ENCODE measurements around the gene ACOT6.
"Not testable (repeated sequence)": the region's sequence is repeated elsewhere in the genome, so short reads cannot be mapped to it uniquely, and the experiment has no call there.

ACOT6 gene

GRCh38 chr14:73589116-73589515 lies 23.2 kb upstream of the ACOT6 start:
- ChIA-PET POLR2A (interaction anchor here (0.6 to 1.8 kb wide), 2 partner anchors 19 to 410 kb away, joined by 4 to 11 read pairs; partner anchors contain the start of gene ACOT2), CTCF (interaction anchor here (0.6 to 1.3 kb wide), 3 partner anchors 10 to 350 kb away, joined by 3 to 5 read pairs (median 4); no protein-coding TSS in a partner anchor)
- TF ChIP-seq TARDBP (IDR thresholded peaks at IDR 0.05) (no peak), NFRKB (IDR thresholded peaks at IDR 0.05) (no peak), ZNF384 (IDR thresholded peaks at IDR 0.05) (no peak), L3MBTL2 (conservative IDR thresholded peaks at IDR 0.05) (no peak), BHLHE40 (IDR thresholded peaks at IDR 0.05; ENCODE audit: borderline replicate concordance) (no peak)

DNA sequence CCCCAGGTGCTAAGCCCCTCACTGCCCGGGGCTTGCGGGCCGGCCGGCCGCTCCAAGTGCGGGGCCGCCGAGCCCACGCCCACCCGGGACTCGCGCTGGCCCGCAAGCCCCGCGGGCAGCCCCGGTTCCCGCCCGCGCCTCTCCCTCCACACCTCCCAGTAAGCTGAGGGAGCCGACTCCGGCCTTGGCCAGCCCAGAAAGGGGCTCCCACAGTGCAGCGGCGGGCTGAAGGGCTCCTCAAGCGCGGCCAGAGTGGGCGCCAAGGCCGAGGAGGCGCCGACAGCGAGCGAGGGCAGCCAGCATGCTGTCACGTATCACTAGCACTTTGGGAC lies 21.7 kb upstream of the ACOT6 start:
- POLR2A ChIA-PET; DNase-seq (ENCODE audit: extremely low spot score): not testable (repeated sequence)
- CTCF ChIA-PET: interaction anchor here (1.3 kb wide), 1 partner anchor 9 kb away, joined by 4 read pairs; no protein-coding TSS in a partner anchor

More at GRCh38 chr14:73589116-73589515, 23.2 kb upstream of the ACOT6 start:
- no peak for DNase-seq (ENCODE audit: extremely low spot score)

GRCh38 chr14:73591690-73592449 lies 20.4 kb upstream of the ACOT6 start, which contains the start of gene ACOT4:
ACOT4 (plus strand) TSS chr14:73591873; CDS start chr14:73591960, 87 bp downstream.
- ChIA-PET POLR2A (no interaction called here), CTCF (no interaction called here)
- DNase-seq (ENCODE audit: extremely low spot score): no peak
- no peak for TF ChIP-seq TARDBP (IDR thresholded peaks at IDR 0.05)
- TF ChIP-seq SUZ12 (IDR thresholded peaks at IDR 0.05): no peak
- TF ChIP-seq ZNF384 (IDR thresholded peaks at IDR 0.05): no peak
- no peak for TF ChIP-seq PKNOX1 (IDR thresholded peaks at IDR 0.05)
- no peak for TF ChIP-seq SP1 (IDR thresholded peaks at IDR 0.05)
- no peak for TF ChIP-seq BHLHE40 (IDR thresholded peaks at IDR 0.05; ENCODE audit: borderline replicate concordance)
- no peak for TF ChIP-seq HDGF (IDR thresholded peaks at IDR 0.05; ENCODE audit: borderline replicate concordance)
- no peak for TF ChIP-seq ELF4 (IDR thresholded peaks at IDR 0.05)
- no peak for TF ChIP-seq FOXK2 (IDR thresholded peaks at IDR 0.05)
- TF ChIP-seq L3MBTL2 (conservative IDR thresholded peaks at IDR 0.05): no peak
- no peak for TF ChIP-seq NFRKB (IDR thresholded peaks at IDR 0.05)
- no peak for TF ChIP-seq CTBP1 (IDR thresholded peaks at IDR 0.05; ENCODE audit: borderline replicate concordance)
- no peak for TF ChIP-seq FOXM1 (IDR thresholded peaks at IDR 0.05; ENCODE audit: borderline replicate concordance)
- TF ChIP-seq ARNT (IDR thresholded peaks at IDR 0.05): no peak
- no peak for TF ChIP-seq FOXA1 (IDR thresholded peaks at IDR 0.05)

GRCh38 chr14:73594491-73594890 lies 17.8 kb upstream of the ACOT6 start:
- DNase-seq (ENCODE audit: extremely low spot score): no peak
- ChIA-PET POLR2A (no interaction called here), CTCF (no interaction called here)
- no peak for TF ChIP-seq PKNOX1 (IDR thresholded peaks at IDR 0.05)
- no peak for TF ChIP-seq FOXM1 (IDR thresholded peaks at IDR 0.05; ENCODE audit: borderline replicate concordance)
- no peak for TF ChIP-seq LEF1 (IDR thresholded peaks at IDR 0.05; ENCODE audit: borderline replicate concordance)
- TF ChIP-seq FOXA1 (IDR thresholded peaks at IDR 0.05): no peak
- TF ChIP-seq BHLHE40 (IDR thresholded peaks at IDR 0.05; ENCODE audit: borderline replicate concordance): no peak
- TF ChIP-seq ZNF384 (IDR thresholded peaks at IDR 0.05): no peak
- TF ChIP-seq CTBP1 (IDR thresholded peaks at IDR 0.05; ENCODE audit: borderline replicate concordance): no peak
- TF ChIP-seq SUZ12 (IDR thresholded peaks at IDR 0.05): no peak
- TF ChIP-seq FOXK2 (IDR thresholded peaks at IDR 0.05): no peak
- no peak for TF ChIP-seq ELF4 (IDR thresholded peaks at IDR 0.05)
- TF ChIP-seq SP1 (IDR thresholded peaks at IDR 0.05): no peak
- TF ChIP-seq HDGF (IDR thresholded peaks at IDR 0.05; ENCODE audit: borderline replicate concordance): no peak
- no peak for TF ChIP-seq L3MBTL2 (conservative IDR thresholded peaks at IDR 0.05)
- no peak for TF ChIP-seq ARNT (IDR thresholded peaks at IDR 0.05)

DNA sequence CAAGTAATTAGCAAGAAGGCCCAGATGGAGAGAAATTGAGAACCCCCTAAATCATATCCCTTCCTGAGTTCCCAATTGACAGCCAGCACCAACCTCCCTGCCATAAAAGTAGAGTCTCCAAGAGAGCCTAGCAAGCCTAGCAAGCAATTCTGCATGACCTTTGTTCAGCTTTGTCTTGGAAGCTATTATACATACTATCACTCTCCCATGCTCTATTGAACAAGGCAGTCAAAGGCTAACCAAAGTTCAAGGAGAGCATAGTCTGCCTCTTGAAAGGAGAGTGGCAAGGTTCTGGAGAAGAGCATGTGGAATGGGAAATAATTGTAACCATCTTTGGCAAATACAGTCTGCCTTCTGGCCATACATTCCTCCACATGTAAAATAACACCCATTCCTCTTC lies 12.8 kb upstream of the ACOT6 start:
- ChIA-PET CTCF (interaction anchor here (1.6 kb wide), 1 partner anchor 10 kb away, joined by 4 read pairs; no protein-coding TSS in a partner anchor), POLR2A (interaction anchor here (1.5 to 2.1 kb wide), 2 partner anchors 13 to 30 kb away, joined by 6 to 8 read pairs; partner anchors contain the start of genes ACOT2 and ACOT6)

DNA sequence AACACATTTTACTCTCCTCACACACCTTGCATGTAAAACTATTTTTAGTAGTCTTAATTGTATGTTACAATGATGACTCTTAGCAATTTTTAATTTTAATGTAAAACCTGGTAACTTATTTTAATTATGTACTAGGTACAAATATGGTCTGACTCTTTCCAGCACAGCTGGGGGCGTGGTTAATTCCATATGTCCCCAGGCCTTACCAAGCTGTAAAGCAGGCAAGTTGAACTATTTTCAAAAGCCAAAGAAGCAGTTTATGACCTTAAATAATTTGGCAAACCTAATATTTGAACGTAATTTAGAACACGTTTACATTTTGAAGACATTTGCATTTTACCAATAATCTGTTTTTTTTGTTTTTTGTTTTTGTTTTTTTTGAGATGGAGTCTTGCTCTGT lies 9.3 kb upstream of the ACOT6 start:
- ChIA-PET CTCF (no interaction called here), POLR2A (no interaction called here)
- TF ChIP-seq LEF1 (IDR thresholded peaks at IDR 0.05; ENCODE audit: borderline replicate concordance) (no peak), HDGF (IDR thresholded peaks at IDR 0.05; ENCODE audit: borderline replicate concordance) (no peak), ARNT (IDR thresholded peaks at IDR 0.05) (no peak), SP1 (IDR thresholded peaks at IDR 0.05) (no peak), FOXA1 (IDR thresholded peaks at IDR 0.05) (no peak), ZNF384 (IDR thresholded peaks at IDR 0.05) (no peak), FOXM1 (IDR thresholded peaks at IDR 0.05; ENCODE audit: borderline replicate concordance) (no peak), SUZ12 (IDR thresholded peaks at IDR 0.05) (no peak), BHLHE40 (IDR thresholded peaks at IDR 0.05; ENCODE audit: borderline replicate concordance) (no peak), PKNOX1 (IDR thresholded peaks at IDR 0.05) (no peak), L3MBTL2 (conservative IDR thresholded peaks at IDR 0.05) (no peak), NFRKB (IDR thresholded peaks at IDR 0.05) (no peak), CTBP1 (IDR thresholded peaks at IDR 0.05; ENCODE audit: borderline replicate concordance) (no peak), FOXK2 (IDR thresholded peaks at IDR 0.05) (no peak), TARDBP (IDR thresholded peaks at IDR 0.05) (no peak), ELF4 (IDR thresholded peaks at IDR 0.05) (no peak)
- no peak for DNase-seq (ENCODE audit: extremely low spot score)

More for the DNA sequence above, 12.8 kb upstream of the ACOT6 start:
- no peak for DNase-seq (ENCODE audit: extremely low spot score)
- TF ChIP-seq HDGF (IDR thresholded peaks at IDR 0.05; ENCODE audit: borderline replicate concordance) (no peak), LEF1 (IDR thresholded peaks at IDR 0.05; ENCODE audit: borderline replicate concordance) (no peak), PKNOX1 (IDR thresholded peaks at IDR 0.05) (no peak), FOXA1 (IDR thresholded peaks at IDR 0.05) (no peak), NFRKB (IDR thresholded peaks at IDR 0.05) (no peak), FOXK2 (IDR thresholded peaks at IDR 0.05) (no peak), ZNF384 (IDR thresholded peaks at IDR 0.05) (no peak)

All from HEK293T (cell line).